Measurements from ENCODE around the gene PMP22.

The PMP22 gene

DNA sequence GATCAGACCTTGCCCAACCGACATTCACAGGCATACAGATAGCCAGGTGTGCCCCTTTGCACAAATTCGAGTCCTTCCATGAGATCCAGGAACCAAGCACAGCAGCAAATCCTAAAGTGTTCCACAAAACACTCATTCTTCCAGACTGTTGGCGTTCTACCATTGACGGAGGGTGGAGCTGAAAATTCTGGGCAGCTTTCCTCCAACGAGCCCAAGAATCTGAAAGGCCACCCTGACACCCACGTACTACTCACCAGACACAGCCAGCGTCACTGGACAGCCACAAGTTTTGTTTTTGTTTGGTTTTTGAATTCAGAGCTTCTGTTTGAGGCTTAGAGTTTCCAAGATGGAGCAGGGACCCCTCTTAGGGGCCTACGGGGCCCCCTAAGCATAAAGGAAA is 83.8 kb downstream of the PMP22 start:
- TF ChIP-seq TAF1 (IDR thresholded peaks at IDR 0.05; ENCODE audit: borderline replicate concordance, low read depth, low read length) (no peak), POLR2A (IDR thresholded peaks at IDR 0.05; ENCODE audit: low read depth, low read length) (no peak), POLR2AphosphoS5 (IDR thresholded peaks at IDR 0.05; ENCODE audit: low read depth, low read length) (no peak)
- DNase-seq (ENCODE audit: insufficient read length): no peak
- no peak for FAIRE-seq

DNA sequence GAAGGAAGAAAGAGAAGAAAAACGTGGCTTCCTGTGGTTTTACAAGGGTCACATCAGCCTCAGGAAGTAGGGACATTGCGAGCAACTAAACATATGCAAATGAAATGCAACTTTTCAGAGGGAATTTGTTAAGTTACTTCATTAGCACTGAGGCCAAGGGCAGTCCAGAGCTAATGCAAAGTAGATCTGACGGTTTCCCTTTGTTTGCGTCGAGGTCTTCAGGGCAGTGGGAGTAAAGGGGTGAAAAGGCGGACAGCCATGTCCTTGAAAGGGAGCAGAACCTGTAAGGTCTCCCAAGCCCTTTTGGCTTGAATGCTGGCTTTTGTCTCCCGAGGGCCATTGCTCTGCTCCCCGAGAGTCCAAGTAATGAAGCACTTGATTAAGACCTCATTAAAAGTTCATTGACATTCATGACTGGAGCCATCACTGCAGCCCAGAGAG is 85.0 kb downstream of the PMP22 start:
- no peak for FAIRE-seq
- no peak for TF ChIP-seq POLR2AphosphoS5 (IDR thresholded peaks at IDR 0.05; ENCODE audit: low read depth, low read length)
- TF ChIP-seq TAF1 (IDR thresholded peaks at IDR 0.05; ENCODE audit: borderline replicate concordance, low read depth, low read length): no peak
- TF ChIP-seq POLR2A (IDR thresholded peaks at IDR 0.05; ENCODE audit: low read depth, low read length): no peak
- DNase-seq (ENCODE audit: insufficient read length): no peak

All from GM12892 (cell line).